Adrenal gland (tissue), 5 donors: ENCODE measurements around the gene EFNA5.

ENCODE experiments used
- POLR2A ChIP-seq, 2 donors: fragments of 450-650 bp; IDR thresholded peaks; one replicate each; pipeline ENCODE4 v1.6.1; 2017; ENCODE audit warnings: antibody characterized with exemption in 2 of 2, mild to moderate bottlenecking in 2 of 2, moderate library complexity in 1 of 2
- TF ChIP-seq, protein P1 (sequence below), 6 experiments: fragments of 450-650 bp in 4 of 6; fragments of 200-600 bp in 2 of 6; sonication (generic) in 1 of 6; IDR thresholded peaks; 1 replicate in 5 of 6; 2 replicates in 1 of 6; pipeline versions ENCODE4 v1.5.1 to v1.8.0; 2016 to 2021; ENCODE audit warnings: antibody characterized with exemption in 6 of 6, mild to moderate bottlenecking in 2 of 6, moderate library complexity in 1 of 6
- donor health status: DM: no; HTN: no; CAD: no.

DNA sequence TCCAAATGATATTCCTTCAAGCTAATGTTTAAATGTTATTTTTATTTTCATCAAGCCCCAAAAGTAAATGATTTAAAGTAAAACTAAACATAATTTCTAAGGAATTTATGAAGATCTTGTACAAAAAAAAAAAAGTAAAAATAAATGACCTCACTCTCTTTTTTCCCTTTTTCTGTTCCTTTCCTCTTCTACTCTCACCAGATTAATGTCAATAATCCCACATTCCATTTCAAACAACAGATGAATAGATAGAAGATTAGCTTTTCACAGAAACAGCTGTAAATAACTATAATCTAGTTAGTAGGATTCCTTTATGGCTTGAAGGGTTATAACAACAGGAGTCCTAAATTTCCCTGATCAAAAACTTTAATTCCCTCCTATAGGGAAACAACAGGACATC, 88.1 kb downstream of the EFNA5 start:
- TF ChIP-seq, protein P1, sequence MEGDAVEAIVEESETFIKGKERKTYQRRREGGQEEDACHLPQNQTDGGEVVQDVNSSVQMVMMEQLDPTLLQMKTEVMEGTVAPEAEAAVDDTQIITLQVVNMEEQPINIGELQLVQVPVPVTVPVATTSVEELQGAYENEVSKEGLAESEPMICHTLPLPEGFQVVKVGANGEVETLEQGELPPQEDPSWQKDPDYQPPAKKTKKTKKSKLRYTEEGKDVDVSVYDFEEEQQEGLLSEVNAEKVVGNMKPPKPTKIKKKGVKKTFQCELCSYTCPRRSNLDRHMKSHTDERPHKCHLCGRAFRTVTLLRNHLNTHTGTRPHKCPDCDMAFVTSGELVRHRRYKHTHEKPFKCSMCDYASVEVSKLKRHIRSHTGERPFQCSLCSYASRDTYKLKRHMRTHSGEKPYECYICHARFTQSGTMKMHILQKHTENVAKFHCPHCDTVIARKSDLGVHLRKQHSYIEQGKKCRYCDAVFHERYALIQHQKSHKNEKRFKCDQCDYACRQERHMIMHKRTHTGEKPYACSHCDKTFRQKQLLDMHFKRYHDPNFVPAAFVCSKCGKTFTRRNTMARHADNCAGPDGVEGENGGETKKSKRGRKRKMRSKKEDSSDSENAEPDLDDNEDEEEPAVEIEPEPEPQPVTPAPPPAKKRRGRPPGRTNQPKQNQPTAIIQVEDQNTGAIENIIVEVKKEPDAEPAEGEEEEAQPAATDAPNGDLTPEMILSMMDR (IDR thresholded peaks at IDR 0.05) = no peak
- no peak for TF ChIP-seq POLR2A (IDR thresholded peaks at IDR 0.05)
